ENCODE results near the gene RAP1GDS1.

The RAP1GDS1 gene

DNA sequence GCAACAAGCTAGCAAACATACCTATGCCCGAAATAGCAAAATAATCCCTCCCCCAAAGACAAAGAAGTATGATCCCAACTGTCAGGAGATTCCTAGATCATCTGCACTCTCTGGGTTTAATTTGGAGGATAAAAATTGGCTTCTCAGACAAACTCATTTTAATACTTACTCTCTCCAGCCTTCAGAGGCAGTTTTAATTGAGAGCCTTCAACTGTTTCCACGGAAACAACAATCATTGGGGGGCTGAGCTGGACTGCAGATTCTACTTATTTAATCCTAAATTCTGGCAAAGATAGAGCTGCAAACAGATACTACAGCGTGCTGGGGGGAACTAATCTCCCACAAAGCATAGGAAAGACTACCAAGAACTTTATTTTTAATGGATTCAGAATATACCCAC is 229.1 kb downstream of the RAP1GDS1 start:
- no peak for DNase-seq (ENCODE audit: low spot score)
- TF ChIP-seq, protein P1, sequence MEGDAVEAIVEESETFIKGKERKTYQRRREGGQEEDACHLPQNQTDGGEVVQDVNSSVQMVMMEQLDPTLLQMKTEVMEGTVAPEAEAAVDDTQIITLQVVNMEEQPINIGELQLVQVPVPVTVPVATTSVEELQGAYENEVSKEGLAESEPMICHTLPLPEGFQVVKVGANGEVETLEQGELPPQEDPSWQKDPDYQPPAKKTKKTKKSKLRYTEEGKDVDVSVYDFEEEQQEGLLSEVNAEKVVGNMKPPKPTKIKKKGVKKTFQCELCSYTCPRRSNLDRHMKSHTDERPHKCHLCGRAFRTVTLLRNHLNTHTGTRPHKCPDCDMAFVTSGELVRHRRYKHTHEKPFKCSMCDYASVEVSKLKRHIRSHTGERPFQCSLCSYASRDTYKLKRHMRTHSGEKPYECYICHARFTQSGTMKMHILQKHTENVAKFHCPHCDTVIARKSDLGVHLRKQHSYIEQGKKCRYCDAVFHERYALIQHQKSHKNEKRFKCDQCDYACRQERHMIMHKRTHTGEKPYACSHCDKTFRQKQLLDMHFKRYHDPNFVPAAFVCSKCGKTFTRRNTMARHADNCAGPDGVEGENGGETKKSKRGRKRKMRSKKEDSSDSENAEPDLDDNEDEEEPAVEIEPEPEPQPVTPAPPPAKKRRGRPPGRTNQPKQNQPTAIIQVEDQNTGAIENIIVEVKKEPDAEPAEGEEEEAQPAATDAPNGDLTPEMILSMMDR (conservative IDR thresholded peaks at IDR 0.05; ENCODE audit: low read depth) = no peak
- CTCF ChIA-PET = no interaction called here
- H3K27ac ChIP-seq = no peak overlapping the region
- POLR2A ChIA-PET (ENCODE audit: low non-redundant PET) = no interaction called here

DNA sequence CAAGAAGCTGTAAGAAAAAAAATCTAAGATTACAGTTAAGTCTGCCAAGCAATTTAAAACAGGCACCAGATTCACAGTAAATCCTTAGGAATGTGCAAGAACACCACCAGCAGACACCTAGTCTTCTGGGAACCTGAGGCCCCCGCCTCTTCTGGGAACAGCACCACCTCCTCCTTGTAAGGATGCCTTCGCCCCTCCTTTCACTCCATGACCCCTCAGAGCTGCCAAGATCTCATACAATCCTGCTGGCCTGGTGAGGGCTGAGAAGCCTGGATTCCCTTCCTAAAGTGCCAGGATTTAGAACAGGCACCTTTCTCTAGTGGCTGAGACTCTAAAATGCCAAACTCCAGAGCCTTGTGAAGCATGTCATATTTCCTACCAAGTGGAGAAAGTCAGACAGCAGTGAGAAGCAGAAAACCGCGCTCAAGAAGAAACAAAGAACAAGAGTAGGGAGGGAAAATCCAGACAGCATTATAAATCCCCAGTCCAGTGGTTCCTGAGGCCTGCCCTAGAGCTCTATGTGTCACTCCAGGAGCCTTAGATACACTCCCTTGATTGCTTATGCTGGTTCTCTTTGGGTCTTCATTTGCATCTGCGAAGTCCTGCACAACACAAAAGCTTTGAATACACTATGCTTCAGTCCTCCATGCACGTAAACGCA is 230.8 kb downstream of the RAP1GDS1 start:
- TF ChIP-seq, protein P1 (conservative IDR thresholded peaks at IDR 0.05; ENCODE audit: low read depth) = no peak
- H3K27ac ChIP-seq = peak overlapping the region; percentile 66
- no peak for DNase-seq (ENCODE audit: low spot score)
- ChIA-PET CTCF (interaction anchor here (1.1 to 1.5 kb wide), 2 partner anchors 25 to 45 kb away, joined by 3 read pairs; no protein-coding TSS in a partner anchor), POLR2A (ENCODE audit: low non-redundant PET) (no interaction called here)

GRCh38 chr4:98493296-98493695 is 232.1 kb downstream of the RAP1GDS1 start:
- no peak overlapping the region for H3K27ac ChIP-seq
- no peak for DNase-seq (ENCODE audit: low spot score)
- POLR2A ChIA-PET (ENCODE audit: low non-redundant PET) = no interaction called here
- TF ChIP-seq, protein P1 (conservative IDR thresholded peaks at IDR 0.05; ENCODE audit: low read depth) = no peak
- CTCF ChIA-PET = no interaction called here

Data from RWPE1 (cell line).